Measurements from ENCODE around the gene AAMDC.
A peak's percentile ranks its signal among the peaks of the same experiment; 100 is the strongest.
"Not testable (repeated sequence)": the region's sequence is repeated elsewhere in the genome, so short reads cannot be mapped to it uniquely, and the experiment has no call there.

AAMDC gene

DNA sequence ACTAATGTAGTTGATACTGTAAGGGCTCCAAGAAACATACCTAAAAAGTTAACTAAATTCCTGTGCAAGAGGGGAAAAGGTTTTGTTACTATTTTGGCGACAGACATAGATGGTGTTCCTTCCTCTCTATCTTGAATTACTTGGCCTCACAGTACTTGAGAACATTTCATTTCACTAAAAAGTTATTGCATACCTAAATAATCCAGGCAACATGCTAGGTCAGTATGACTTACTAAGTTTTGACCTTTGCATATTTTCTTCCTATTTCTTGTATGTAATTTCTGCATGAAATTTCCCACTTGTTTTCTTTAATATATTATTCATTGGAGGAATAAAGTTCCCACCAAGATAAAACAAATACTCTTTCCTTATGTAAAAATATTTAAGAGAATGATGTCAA lies 74.0 kb downstream of the AAMDC start:
- H3K9me3 Mint-ChIP-seq: not testable (repeated sequence)

DNA sequence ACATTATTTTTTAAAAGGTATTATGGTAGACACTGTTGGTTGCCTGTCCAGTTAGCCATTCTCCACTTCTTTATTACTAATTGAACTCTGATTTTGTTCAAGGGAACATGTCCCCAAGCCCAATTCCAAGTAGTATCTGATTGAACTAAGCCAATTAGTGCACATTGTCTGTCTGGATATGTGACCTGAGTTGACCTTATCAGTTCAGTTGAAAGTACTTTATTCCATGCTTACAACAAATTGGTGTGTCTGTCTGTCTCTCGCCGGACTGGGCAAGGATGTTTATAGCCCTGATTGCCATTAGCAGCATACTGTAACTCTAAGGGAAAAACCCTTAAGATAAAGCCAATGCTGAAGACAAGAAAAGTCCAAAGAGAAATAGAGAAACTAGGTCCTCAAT lies 87.9 kb downstream of the AAMDC start:
- Mint-ChIP-seq H3K4me1 (peaks cover 8% of the 10 kb centered on the region), H3K27ac (no peak overlapping the region), H3K9me3 (no peaks in the 10 kb centered on the region), H3K4me3 (no peak overlapping the region), H3K36me3 (ENCODE audit: low read depth) (peaks cover 45% of the 10 kb centered on the region), H3K27me3 (ENCODE audit: low read depth) (no peaks in the 10 kb centered on the region)
- TF ChIP-seq, protein P1, sequence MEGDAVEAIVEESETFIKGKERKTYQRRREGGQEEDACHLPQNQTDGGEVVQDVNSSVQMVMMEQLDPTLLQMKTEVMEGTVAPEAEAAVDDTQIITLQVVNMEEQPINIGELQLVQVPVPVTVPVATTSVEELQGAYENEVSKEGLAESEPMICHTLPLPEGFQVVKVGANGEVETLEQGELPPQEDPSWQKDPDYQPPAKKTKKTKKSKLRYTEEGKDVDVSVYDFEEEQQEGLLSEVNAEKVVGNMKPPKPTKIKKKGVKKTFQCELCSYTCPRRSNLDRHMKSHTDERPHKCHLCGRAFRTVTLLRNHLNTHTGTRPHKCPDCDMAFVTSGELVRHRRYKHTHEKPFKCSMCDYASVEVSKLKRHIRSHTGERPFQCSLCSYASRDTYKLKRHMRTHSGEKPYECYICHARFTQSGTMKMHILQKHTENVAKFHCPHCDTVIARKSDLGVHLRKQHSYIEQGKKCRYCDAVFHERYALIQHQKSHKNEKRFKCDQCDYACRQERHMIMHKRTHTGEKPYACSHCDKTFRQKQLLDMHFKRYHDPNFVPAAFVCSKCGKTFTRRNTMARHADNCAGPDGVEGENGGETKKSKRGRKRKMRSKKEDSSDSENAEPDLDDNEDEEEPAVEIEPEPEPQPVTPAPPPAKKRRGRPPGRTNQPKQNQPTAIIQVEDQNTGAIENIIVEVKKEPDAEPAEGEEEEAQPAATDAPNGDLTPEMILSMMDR (IDR thresholded peaks at IDR 0.05; ENCODE audit: unreplicated experiment in 3 of 3): no peak

More for the DNA sequence above, 74.0 kb downstream of the AAMDC start:
- H3K27ac Mint-ChIP-seq; H3K4me3 Mint-ChIP-seq; H3K4me1 Mint-ChIP-seq; H3K27me3 Mint-ChIP-seq (ENCODE audit: low read depth): not testable (repeated sequence)
- H3K36me3 Mint-ChIP-seq (ENCODE audit: low read depth): peaks cover 51% of the 10 kb centered on the region

GRCh38 chr11:77909277-77909676 lies 88.3 kb downstream of the AAMDC start:
- Mint-ChIP-seq H3K4me1 (peaks cover 12% of the 10 kb centered on the region), H3K27me3 (ENCODE audit: low read depth) (no peaks in the 10 kb centered on the region), H3K9me3 (no peaks in the 10 kb centered on the region), H3K36me3 (ENCODE audit: low read depth) (peaks cover 42% of the 10 kb centered on the region), H3K4me3 (no peak overlapping the region), H3K27ac (no peak overlapping the region)
- TF ChIP-seq, protein P1 (IDR thresholded peaks at IDR 0.05; ENCODE audit: unreplicated experiment in 3 of 3): no peak

- not testable (repeated sequence) for H3K4me3 Mint-ChIP-seq; H3K9me3 Mint-ChIP-seq; H3K27me3 Mint-ChIP-seq (ENCODE audit: low read depth)
- peaks cover 23% of the 10 kb centered on the region for H3K4me1 Mint-ChIP-seq
- peaks cover 37% of the 10 kb centered on the region for H3K36me3 Mint-ChIP-seq (ENCODE audit: low read depth)
- peak overlapping the region in 1 of 3 experiments; percentile 9 for H3K27ac Mint-ChIP-seq
These were observed 89.9 kb downstream of the AAMDC start for GRCh38 chr11:77910828-77911227.

DNA sequence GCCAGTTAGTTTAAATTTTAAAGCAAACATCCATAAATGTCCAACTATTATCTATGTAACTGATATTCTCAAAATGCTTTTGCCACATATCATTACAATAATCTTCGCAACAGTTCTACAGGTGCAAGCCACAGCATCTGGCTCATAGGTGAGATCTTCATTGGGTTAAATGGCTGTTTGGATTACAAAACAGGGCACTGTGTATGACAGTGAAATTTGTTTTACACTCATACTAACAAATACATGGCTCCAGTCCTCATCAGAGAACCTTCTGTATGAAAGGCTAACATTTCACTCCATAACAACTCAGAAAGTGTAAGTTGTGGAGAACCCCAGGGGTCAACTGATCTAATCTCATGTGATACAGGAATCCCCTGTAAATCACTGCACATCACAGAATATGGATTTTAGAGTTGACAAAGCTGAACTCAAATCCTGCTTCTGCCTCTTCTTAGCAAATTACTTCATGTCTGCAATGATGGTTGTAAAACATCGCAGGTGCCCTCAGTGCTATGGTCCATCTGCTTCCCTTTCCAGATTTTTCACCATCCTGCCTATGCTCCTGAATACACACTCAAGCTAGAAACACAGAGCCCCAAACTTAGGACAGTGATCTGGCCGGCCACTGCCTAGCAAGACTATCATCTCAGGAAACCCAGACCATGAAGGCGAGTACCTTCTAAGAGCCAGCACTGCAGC lies 92.8 kb downstream of the AAMDC start:
- peaks cover 23% of the 10 kb centered on the region for H3K4me1 Mint-ChIP-seq
- H3K4me3 Mint-ChIP-seq; H3K9me3 Mint-ChIP-seq; H3K27me3 Mint-ChIP-seq (ENCODE audit: low read depth): not testable (repeated sequence)
- H3K36me3 Mint-ChIP-seq (ENCODE audit: low read depth): peaks cover 24% of the 10 kb centered on the region
- H3K27ac Mint-ChIP-seq: peak overlapping the region; percentile 86 to 96 (median 92)

GRCh38 chr11:77914307-77914791 lies 93.4 kb downstream of the AAMDC start:
- H3K27me3 Mint-ChIP-seq (ENCODE audit: low read depth); H3K9me3 Mint-ChIP-seq: not testable (repeated sequence)
- peaks cover 23% of the 10 kb centered on the region for H3K36me3 Mint-ChIP-seq (ENCODE audit: low read depth)
- H3K4me1 Mint-ChIP-seq: peaks cover 23% of the 10 kb centered on the region
- H3K4me3 Mint-ChIP-seq: peak overlapping the region in 1 of 3 experiments; percentile 8
- peak overlapping the region; percentile 86 to 96 (median 92) for H3K27ac Mint-ChIP-seq

- Mint-ChIP-seq H3K4me1 (peaks cover 17% of the 10 kb centered on the region), H3K36me3 (ENCODE audit: low read depth) (peaks cover 14% of the 10 kb centered on the region)
- H3K4me3 Mint-ChIP-seq; H3K9me3 Mint-ChIP-seq; H3K27me3 Mint-ChIP-seq (ENCODE audit: low read depth); H3K27ac Mint-ChIP-seq: not testable (repeated sequence)
These were observed 96.8 kb downstream of the AAMDC start for GRCh38 chr11:77917713-77918112.

Measured in nephron (organoid).